Upper lobe of right lung (tissue), 1 donor: ENCODE measurements around the gene PLPPR3. TPM values are rescaled to one million over a fixed set of nuclear protein-coding genes. Genes with fewer than 3 reads are reported as not detected.
"Not testable (repeated sequence)": the region's sequence is repeated elsewhere in the genome, so short reads cannot be mapped to it uniquely, and the experiment has no call there.

Experiments used
- ATAC-seq: fragments of 200-7000 bp; cut with Tn5 transposase; one replicate; pipeline ENCODE4 v1.9.1; 2020; ENCODE audit warnings: mild to moderate bottlenecking, moderate library complexity
- DNase-seq: peaks from one replicate; pipeline ENCODE4 v3.0.0-alpha.2; 2020
- H3K27ac ChIP-seq: fragments of 200-600 bp; one replicate; pipeline ENCODE4 v1.8.0; 2022
- H3K27me3 ChIP-seq: fragments of 200-600 bp; one replicate; pipeline ENCODE4 v1.8.0; 2022; ENCODE audit warnings: mild to moderate bottlenecking
- H3K36me3 ChIP-seq: fragments of 200-600 bp; one replicate; pipeline ENCODE4 v1.8.0; 2022
- H3K4me1 ChIP-seq: fragments of 200-600 bp; one replicate; pipeline ENCODE4 v1.8.0; 2022
- H3K4me3 ChIP-seq: fragments of 200-600 bp; one replicate; pipeline ENCODE4 v1.8.0; 2022; ENCODE audit warnings: mild to moderate bottlenecking
- H3K9me3 ChIP-seq: fragments of 200-600 bp; one replicate; pipeline ENCODE4 v1.8.0; 2022
- intact Hi-C: fragments of 100-400 bp; cut with DNase I; formaldehyde crosslinking; loops from one replicate; pipeline ENCODE4 v1.11.0; 2022
- total RNA-seq: library from RNA; stranded (reverse); fragmentation: NEBNext Ultra II Directional; extraction: Animal tissue kit (Norgen Biotek cat#: 25700); gene quantifications from one replicate; pipeline ENCODE4 v1.2.1, GENCODE V29; 2021
- TF ChIP-seq, protein P1 (sequence below): fragments of 200-600 bp; IDR thresholded peaks from one replicate; pipeline ENCODE4 v1.8.0; 2022; ENCODE audit warnings: antibody characterized with exemption
- donor health status: DM: no; HTN: yes; CAD: no; lungs with severe emphysema.

Gene PLPPR3
- total RNA-seq, 1 donor from 2014 or later = 0.46 TPM

DNA sequence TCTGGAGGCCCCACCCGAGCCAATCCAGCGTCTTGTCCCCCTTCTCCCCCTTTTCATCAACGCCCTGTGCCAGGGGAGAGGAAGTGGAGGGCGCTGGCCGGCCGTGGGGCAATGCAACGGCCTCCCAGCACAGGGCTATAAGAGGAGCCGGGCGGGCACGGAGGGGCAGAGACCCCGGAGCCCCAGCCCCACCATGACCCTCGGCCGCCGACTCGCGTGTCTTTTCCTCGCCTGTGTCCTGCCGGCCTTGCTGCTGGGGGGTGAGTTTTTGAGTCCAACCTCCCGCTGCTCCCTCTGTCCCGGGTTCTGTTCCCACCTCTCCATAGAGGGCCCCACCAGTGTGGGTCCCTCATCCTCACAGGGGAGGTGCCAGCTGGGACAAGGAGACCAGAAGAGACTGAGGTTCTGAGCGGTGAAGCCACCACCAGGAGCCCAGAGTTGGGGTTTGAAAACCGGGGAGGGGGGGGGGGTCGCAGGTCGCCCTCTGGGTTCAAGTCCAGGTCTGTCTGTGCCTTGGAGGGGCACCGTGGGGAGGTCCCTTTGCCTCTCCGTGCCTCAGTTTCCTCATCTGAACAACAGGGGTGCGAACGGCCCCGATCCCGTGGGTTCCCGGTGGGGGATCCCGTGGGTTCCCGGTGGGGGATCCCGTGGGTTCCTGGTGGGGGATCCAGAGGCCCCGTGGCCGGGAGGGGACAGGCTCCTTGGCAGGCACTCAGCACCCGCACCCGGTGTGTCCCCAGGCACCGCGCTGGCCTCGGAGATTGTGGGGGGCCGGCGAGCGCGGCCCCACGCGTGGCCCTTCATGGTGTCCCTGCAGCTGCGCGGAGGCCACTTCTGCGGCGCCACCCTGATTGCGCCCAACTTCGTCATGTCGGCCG, 30.6 kb upstream of the PLPPR3 start, which contains the start of gene ELANE:
Gene ELANE, plus strand, starts transcription at position 168 of the 878 bp plus-strand sequence. Its CDS starts 26 bp downstream, at position 194.
- H3K27ac ChIP-seq = peak within 1 kb of the TSS; percentile 68

DNA sequence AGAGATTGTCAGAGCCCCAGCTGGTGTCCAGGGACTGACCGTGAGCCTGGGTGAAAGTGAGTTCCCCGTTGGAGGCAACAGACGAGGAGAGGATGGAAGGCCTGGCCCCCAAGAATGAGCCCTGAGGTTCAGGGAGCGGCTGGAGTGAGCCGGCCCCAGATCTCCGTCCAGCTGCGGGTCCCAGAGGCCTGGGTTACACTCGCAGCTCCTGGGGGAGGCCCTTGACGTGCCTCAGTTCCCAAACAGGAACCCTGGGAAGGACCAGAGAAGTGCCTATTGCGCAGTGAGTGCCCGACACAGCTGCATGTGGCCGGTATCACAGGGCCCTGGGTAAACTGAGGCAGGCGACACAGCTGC, 29.2 kb upstream of the PLPPR3 start:
- H3K9me3 ChIP-seq = no peaks in the 10 kb centered on the region
- TF ChIP-seq, protein P1, sequence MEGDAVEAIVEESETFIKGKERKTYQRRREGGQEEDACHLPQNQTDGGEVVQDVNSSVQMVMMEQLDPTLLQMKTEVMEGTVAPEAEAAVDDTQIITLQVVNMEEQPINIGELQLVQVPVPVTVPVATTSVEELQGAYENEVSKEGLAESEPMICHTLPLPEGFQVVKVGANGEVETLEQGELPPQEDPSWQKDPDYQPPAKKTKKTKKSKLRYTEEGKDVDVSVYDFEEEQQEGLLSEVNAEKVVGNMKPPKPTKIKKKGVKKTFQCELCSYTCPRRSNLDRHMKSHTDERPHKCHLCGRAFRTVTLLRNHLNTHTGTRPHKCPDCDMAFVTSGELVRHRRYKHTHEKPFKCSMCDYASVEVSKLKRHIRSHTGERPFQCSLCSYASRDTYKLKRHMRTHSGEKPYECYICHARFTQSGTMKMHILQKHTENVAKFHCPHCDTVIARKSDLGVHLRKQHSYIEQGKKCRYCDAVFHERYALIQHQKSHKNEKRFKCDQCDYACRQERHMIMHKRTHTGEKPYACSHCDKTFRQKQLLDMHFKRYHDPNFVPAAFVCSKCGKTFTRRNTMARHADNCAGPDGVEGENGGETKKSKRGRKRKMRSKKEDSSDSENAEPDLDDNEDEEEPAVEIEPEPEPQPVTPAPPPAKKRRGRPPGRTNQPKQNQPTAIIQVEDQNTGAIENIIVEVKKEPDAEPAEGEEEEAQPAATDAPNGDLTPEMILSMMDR = no peak
- ATAC-seq (no peak), DNase-seq (peak; percentile 65)
- H3K4me1 ChIP-seq = peaks cover 17% of the 10 kb centered on the region
- H3K36me3 ChIP-seq = no peaks in the 10 kb centered on the region
- no peak overlapping the region for H3K4me3 ChIP-seq
- H3K27me3 ChIP-seq = peaks cover 32% of the 10 kb centered on the region
- H3K27ac ChIP-seq = peak overlapping the region; percentile 68
- intact Hi-C loops = loop anchor here (10.0 kb wide), 1 partner anchor 86 kb away; no protein-coding TSS in a partner anchor

More for the DNA sequence above, 30.6 kb upstream of the PLPPR3 start, which contains the start of gene ELANE:
- no peaks in the 10 kb centered on the region for H3K36me3 ChIP-seq
- ATAC-seq = no peak
- DNase-seq = peak; percentile 63
- H3K9me3 ChIP-seq = no peaks in the 10 kb centered on the region
- peaks cover 16% of the 10 kb centered on the region for H3K4me1 ChIP-seq
- H3K27me3 ChIP-seq = peaks cover 19% of the 10 kb centered on the region
- intact Hi-C loops = loop anchor here (10.0 kb wide), 1 partner anchor 88 kb away; no protein-coding TSS in a partner anchor
- TF ChIP-seq, protein P1 = no peak
- H3K4me3 ChIP-seq = no peak within 1 kb of the TSS

DNA sequence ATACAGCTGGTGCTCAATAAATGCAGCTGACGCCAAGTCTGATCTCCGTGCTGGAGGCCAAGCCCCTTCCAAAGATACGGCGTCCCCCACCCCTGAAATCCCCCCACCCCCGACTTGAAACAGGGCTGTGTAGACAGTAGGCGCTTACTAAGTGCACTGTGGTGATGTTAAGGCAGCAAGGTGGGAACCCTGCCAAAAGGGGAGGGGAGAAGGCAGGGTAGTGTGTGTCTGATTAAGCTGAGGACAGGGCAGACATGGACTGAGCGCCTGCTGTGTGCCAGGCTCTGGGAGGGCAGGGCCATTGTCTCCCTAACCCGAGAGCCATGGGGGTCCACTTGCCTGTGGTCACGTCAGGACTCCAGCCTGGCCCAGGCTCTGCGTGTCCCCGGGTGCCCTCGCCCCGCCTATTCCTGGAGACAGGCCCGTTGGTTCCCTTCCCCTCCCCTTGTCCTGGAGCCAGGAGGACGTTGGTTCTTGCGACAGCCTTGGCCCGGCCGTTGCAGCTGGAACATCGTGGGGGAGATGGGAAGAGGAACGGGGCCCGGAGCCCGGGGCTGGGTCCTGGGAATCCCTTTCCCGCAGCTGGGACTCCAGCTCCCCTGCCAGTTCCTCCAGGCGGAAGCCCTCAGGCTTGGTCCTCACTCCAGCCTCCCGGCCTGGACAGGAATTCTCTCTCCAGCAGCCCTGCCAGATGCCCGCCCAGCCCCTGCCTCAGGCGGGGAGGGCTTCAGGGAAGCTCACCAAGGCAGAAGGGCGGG, 28.6 kb upstream of the PLPPR3 start:
- peaks cover 32% of the 10 kb centered on the region for H3K27me3 ChIP-seq
- peak overlapping the region; percentile 68 for H3K27ac ChIP-seq
- ATAC-seq (peak; percentile 93), DNase-seq (peak; percentile 93)
- intact Hi-C loops = loop anchor here (10.0 kb wide), 1 partner anchor 86 kb away; no protein-coding TSS in a partner anchor
- TF ChIP-seq, protein P1 = no peak
- H3K4me3 ChIP-seq = no peak overlapping the region
- H3K9me3 ChIP-seq = no peaks in the 10 kb centered on the region
- peaks cover 17% of the 10 kb centered on the region for H3K4me1 ChIP-seq
- no peaks in the 10 kb centered on the region for H3K36me3 ChIP-seq

DNA sequence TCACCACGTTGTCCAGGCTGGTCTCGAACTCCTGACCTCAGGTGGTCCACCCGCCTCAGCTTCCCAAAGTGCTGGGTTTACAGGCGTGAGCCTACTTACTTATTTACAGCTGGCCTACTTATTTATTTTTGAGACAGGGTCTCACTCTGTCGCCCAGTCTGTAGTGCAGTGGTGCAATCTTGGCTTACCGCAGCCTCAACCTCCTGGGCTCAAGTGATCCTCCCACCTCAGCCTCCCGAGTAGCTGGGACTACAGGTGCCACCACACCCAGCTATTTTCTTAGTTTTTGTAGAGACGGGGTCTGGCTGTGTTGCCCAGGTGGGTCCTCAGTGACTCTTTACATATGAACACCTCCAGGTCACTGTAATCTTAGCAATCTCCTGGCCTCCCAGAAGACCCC, 27.4 kb upstream of the PLPPR3 start:
- H3K4me3 ChIP-seq, ATAC-seq, H3K9me3 ChIP-seq, H3K27ac ChIP-seq, intact Hi-C loops, DNase-seq, H3K36me3 ChIP-seq: not testable (repeated sequence)
- Histone ChIP-seq H3K27me3 (peaks cover 36% of the 10 kb centered on the region), H3K4me1 (peaks cover 17% of the 10 kb centered on the region)

DNA sequence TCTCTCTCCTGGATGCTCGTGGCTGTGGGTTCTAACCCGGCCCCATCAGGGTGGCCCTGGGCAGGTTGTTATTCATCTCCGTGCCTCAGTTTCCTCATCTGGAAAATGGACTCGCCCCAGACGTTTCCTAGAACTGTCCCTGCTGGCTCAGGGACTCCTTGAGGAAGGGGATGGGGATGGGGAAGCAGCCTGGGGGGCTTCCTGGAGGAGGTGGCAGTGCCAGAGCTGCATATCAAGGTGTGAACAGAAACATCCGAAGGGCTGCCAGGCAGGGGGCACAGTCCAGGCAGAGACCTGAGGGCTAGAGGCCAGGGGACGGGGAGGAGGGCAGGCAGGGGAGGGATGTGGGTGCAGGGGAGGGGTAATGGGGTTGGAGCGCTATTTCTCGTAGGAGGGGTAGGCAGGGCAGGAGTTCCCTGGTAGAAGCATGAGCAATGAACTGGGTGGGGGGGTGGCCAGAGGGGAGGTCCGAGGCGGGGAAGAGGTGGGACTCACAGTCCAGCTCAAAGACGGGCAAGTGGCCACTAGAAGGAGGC, 26.7 kb upstream of the PLPPR3 start:
- Histone ChIP-seq H3K4me1 (peaks cover 22% of the 10 kb centered on the region), H3K36me3 (no peaks in the 10 kb centered on the region), H3K27me3 (peaks cover 41% of the 10 kb centered on the region), H3K27ac (no peak overlapping the region), H3K9me3 (no peaks in the 10 kb centered on the region), H3K4me3 (no peak overlapping the region)
- TF ChIP-seq, protein P1 = no peak
- ATAC-seq = no peak
- no peak for DNase-seq
- intact Hi-C loops = no loop called here
